Astrocyte of the spinal cord (primary cell): ENCODE measurements around the gene SAG.

Source experiments
- DNase-seq: peaks from one replicate; pipeline ENCODE4 v3.0.0; 2011; ENCODE audit warnings: low read depth, low spot score
- H3K4me3 ChIP-seq: 2 replicates; pipeline ENCODE4 v1.5.1; 2011; ENCODE audit warnings: low read depth, mild to moderate bottlenecking, low read length, moderate library complexity
- CTCF ChIP-seq: IDR thresholded peaks from 2 replicates; pipeline ENCODE4 v1.5.1; 2012; ENCODE audit warnings: low read depth, mild to moderate bottlenecking, low read length, inconsistent platforms
- in situ Hi-C: cut with HindIII; loops from 2 replicates; pipeline ENCODE4 v1.10.0; 2017; ENCODE audit warnings: low sequenced_read_pairs

Gene SAG

GRCh38 chr2:233263045-233263570, 44.5 kb upstream of the SAG start:
- no peak for TF ChIP-seq CTCF
- in situ Hi-C loops, result no loop called here
- H3K4me3 ChIP-seq, result no peak overlapping the region
- no peak for DNase-seq

- DNase-seq, result no peak
- in situ Hi-C loops, result no loop called here
- no peak for TF ChIP-seq CTCF
- H3K4me3 ChIP-seq, result no peak overlapping the region
Measured at GRCh38 chr2:233264667-233265066, 42.9 kb upstream of the SAG start.

GRCh38 chr2:233265899-233266431, 41.7 kb upstream of the SAG start:
- no peak for TF ChIP-seq CTCF
- in situ Hi-C loops, result no loop called here
- no peak for DNase-seq
- H3K4me3 ChIP-seq, result no peak overlapping the region

GRCh38 chr2:233266481-233266880, 41.1 kb upstream of the SAG start:
- DNase-seq, result no peak
- TF ChIP-seq CTCF, result no peak
- in situ Hi-C loops, result no loop called here
- H3K4me3 ChIP-seq, result no peak overlapping the region

- in situ Hi-C loops, result no loop called here
- H3K4me3 ChIP-seq, result no peak overlapping the region
- no peak for TF ChIP-seq CTCF
- no peak for DNase-seq
Measured at GRCh38 chr2:233267516-233268245, 39.9 kb upstream of the SAG start.

GRCh38 chr2:233270366-233270765, 37.2 kb upstream of the SAG start:
- in situ Hi-C loops, result no loop called here
- TF ChIP-seq CTCF, result no peak
- no peak for DNase-seq
- H3K4me3 ChIP-seq, result no peak overlapping the region
